Suprapubic skin (tissue), 4 donors: ENCODE measurements around the gene SCN1B. TPM values are rescaled to one million over a fixed set of nuclear protein-coding genes. Genes with fewer than 3 reads are reported as not detected.

Experiments used
- DNase-seq, 2 donors: peaks; one replicate each; pipeline ENCODE4 v3.0.0-alpha.2; 2019; ENCODE audit warnings: low spot score in 2 of 2
- H3K27ac ChIP-seq: fragments of 200-600 bp; sonication (generic); one replicate; pipeline ENCODE4 v1.5.1; 2019
- H3K27me3 ChIP-seq: fragments of 200-600 bp; sonication (generic); one replicate; pipeline ENCODE4 v1.5.1; 2019
- H3K36me3 ChIP-seq: fragments of 200-600 bp; sonication (generic); one replicate; pipeline ENCODE4 v1.5.1; 2019
- H3K4me1 ChIP-seq: fragments of 200-600 bp; sonication (generic); one replicate; pipeline ENCODE4 v1.5.1; 2019
- H3K4me3 ChIP-seq: fragments of 200-600 bp; sonication (generic); one replicate; pipeline ENCODE4 v1.5.1; 2019; ENCODE audit warnings: mild to moderate bottlenecking
- H3K9me3 ChIP-seq: fragments of 200-600 bp; sonication (generic); one replicate; pipeline ENCODE4 v1.5.1; 2019
- EP300 ChIP-seq: sonication (generic); formaldehyde crosslinking; IDR thresholded peaks from one replicate; pipeline ENCODE4 v1.6.1; 2017; ENCODE audit warnings: antibody characterized with exemption
- POLR2A ChIP-seq, 2 donors: fragments of 450-650 bp; IDR thresholded peaks; one replicate each; pipeline ENCODE4 v1.6.1; 2017; ENCODE audit warnings: antibody characterized with exemption in 2 of 2, mild to moderate bottlenecking in 2 of 2, moderate library complexity in 2 of 2
- POLR2AphosphoS5 ChIP-seq, 3 donors: sonication (generic); formaldehyde crosslinking; IDR thresholded peaks; one replicate each; pipeline ENCODE4 v1.6.1; 2017; ENCODE audit warnings: antibody characterized with exemption in 3 of 3
- WGBS: methylation state at CpG from one replicate; pipeline ENCODE4 v1.1.5; 2018; 5-methylcytosine and 5-hydroxymethylcytosine counted together
- total RNA-seq, 4 donors: library from RNA; depleted of rRNA; stranded (reverse); fragments of >200 nt; gene quantifications; one replicate each; pipeline ENCODE4 v1.1.0, GENCODE V29; 2016
- TF ChIP-seq, protein P1 (sequence below), 2 donors: fragments of 200-600 bp in 1 of 2; fragments of 450-650 bp in 1 of 2; sonication (generic) in 1 of 2; IDR thresholded peaks; one replicate each; pipeline ENCODE4 v1.5.1; 2016 to 2019; ENCODE audit warnings: antibody characterized with exemption in 2 of 2, mild to moderate bottlenecking in 1 of 2, moderate library complexity in 1 of 2

The SCN1B gene
- total RNA-seq, 4 donors from 2014 or later: 1.4 to 4.3 (median 2.9) TPM

DNA sequence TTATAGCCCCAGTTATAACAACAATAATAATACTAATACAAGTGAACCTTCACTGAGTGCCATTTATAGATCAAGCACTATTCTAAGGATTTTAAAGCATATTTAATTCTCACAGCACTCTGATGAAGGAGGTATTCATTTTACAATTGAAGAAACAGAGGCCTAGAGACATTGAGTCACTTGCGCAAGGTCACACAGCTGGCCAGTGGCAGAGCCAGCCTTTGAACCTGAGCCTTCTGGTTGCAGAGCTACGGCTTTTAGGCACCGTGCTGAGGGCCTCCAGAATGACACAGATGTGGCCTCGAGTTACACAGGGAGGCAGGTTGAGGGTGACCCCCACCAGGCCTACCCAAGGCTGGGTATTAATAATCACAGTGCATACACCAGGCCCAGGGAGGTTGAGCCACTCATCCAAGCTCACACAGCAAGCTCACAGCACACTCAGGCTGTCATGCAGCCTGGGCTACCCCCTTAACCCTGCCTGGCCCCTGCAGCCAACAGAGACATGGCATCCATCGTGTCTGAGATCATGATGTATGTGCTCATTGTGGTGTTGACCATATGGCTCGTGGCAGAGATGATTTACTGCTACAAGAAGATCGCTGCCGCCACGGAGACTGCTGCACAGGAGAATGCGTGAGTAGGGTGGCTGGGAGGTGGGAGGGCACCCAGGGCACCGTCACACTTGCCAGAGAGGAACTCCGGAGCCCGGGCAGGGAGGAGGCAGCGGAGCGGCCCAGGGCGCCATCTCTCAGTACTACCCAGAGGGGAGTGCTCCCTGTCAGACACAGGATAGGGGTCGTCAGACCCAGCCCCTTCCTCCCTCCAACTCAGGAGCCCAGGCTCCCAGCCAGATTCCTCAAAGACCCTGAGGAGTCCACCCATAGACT, 8.6 kb downstream of the SCN1B start:
- peak overlapping the region; percentile 10 for H3K27ac ChIP-seq
- no peak for DNase-seq
- H3K4me1 ChIP-seq: peaks cover 30% of the 10 kb centered on the region
- H3K4me3 ChIP-seq: no peak overlapping the region
- WGBS: 60% methylated on average over 13 of the region's 17 CpGs
- peaks cover under 1% of the 10 kb centered on the region for H3K36me3 ChIP-seq
- no peaks in the 10 kb centered on the region for H3K9me3 ChIP-seq
- no peak for TF ChIP-seq POLR2A (IDR thresholded peaks at IDR 0.05)
- no peak for TF ChIP-seq POLR2AphosphoS5 (IDR thresholded peaks at IDR 0.05)
- TF ChIP-seq, protein P1, sequence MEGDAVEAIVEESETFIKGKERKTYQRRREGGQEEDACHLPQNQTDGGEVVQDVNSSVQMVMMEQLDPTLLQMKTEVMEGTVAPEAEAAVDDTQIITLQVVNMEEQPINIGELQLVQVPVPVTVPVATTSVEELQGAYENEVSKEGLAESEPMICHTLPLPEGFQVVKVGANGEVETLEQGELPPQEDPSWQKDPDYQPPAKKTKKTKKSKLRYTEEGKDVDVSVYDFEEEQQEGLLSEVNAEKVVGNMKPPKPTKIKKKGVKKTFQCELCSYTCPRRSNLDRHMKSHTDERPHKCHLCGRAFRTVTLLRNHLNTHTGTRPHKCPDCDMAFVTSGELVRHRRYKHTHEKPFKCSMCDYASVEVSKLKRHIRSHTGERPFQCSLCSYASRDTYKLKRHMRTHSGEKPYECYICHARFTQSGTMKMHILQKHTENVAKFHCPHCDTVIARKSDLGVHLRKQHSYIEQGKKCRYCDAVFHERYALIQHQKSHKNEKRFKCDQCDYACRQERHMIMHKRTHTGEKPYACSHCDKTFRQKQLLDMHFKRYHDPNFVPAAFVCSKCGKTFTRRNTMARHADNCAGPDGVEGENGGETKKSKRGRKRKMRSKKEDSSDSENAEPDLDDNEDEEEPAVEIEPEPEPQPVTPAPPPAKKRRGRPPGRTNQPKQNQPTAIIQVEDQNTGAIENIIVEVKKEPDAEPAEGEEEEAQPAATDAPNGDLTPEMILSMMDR (IDR thresholded peaks at IDR 0.05): no peak
- no peak for TF ChIP-seq EP300
- peaks cover 5% of the 10 kb centered on the region for H3K27me3 ChIP-seq

DNA sequence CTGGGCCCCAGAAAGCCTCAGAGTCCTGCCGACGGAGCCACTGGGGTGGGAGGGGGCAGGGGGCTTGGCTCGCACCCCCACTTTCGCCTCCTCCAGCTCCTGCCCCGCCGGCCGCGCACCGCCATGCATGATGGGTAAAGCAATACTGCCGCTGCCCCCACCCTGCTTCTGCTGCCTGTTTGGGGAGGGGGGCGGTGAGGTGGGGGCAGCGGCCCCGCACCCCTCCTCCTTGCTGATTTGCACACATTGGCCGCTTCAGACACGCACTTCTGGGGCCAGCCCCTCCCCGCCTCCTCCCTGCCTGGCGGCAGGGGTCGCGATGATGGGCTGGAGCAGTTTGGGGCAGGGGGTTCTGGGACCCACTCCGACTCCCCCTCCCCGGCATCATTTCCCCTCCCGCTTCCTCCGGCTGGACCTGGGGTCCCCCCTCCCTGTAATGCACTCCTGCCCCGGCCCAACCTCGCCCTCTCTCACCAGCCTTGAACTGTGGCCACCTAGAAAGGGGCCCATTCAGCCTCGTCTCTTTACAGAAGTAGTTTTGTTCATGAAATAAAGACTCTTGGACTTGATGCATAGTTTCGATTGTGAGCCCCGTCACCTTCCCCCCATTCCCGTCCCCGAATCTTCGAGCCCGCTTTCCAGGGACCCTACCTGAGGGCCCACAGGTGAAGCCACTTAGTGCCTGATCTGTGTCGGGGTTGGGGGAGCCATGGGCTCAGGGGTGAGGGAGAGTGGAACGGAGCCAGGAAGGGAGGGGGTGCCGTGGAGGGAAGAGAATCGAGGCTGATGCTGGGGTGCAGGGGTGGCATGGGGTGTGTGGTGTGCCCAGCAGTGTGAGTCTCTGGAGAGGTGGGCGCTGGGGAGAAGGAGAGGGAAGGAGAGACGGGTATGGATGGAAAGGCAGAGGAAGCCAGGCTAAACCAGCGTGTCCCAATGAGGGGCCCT, 9.9 kb downstream of the SCN1B start:
- no peak for DNase-seq
- TF ChIP-seq POLR2AphosphoS5 (IDR thresholded peaks at IDR 0.05) (no peak), EP300 (no peak), POLR2A (IDR thresholded peaks at IDR 0.05) (no peak)
- whole genome bisulfite sequencing: 39% methylated on average over 25 of the region's 39 CpGs
- Histone ChIP-seq H3K4me1 (peaks cover 35% of the 10 kb centered on the region), H3K9me3 (no peaks in the 10 kb centered on the region), H3K36me3 (no peaks in the 10 kb centered on the region), H3K27ac (peak overlapping the region; percentile 33), H3K4me3 (peak overlapping the region; percentile 28), H3K27me3 (peaks cover 5% of the 10 kb centered on the region)

DNA sequence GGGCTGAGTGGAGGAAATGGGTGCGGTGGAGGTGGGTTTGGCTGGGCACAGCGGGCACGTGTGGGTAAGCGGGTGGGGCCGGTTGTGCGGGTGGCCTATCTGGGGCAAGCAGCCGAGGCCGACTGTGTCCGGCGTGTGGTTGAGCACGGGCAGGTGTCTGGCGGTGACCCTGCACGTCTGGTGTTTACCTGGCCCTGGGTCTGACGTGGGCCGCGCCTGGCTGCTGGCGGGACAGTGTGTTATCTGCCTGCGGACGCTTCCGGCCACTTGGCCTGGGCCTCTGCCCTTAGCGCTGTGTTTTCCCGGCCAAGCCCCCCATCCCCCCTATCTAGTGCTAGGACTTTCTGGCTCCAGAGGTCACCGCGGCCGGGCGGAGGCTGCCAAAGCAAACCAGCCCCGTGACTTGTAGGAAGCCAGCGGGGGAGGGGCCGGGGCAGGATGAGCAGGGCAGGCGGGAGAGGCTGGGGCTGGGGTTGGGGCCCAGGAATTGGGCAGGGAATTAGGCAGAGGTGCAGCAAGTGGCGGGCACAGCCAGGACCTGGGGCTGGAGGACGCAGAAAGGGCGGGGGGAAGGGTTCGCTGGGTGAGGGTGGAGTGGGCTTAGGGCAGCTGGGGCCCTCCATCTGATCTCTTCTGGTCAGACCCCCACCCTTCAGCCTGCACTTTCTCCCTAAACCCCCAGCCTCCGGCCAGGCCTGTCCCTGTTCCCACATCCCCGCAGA, 10.7 kb downstream of the SCN1B start:
- H3K4me3 ChIP-seq: peak overlapping the region; percentile 28
- peak; percentile 88 to 92 for DNase-seq
- TF ChIP-seq, protein P1 (IDR thresholded peaks at IDR 0.05): no peak
- TF ChIP-seq POLR2A (IDR thresholded peaks at IDR 0.05) (peak in 1 of 2 donors; percentile 10), POLR2AphosphoS5 (IDR thresholded peaks at IDR 0.05) (no peak), EP300 (no peak)
- H3K27ac ChIP-seq: peak overlapping the region; percentile 33
- H3K27me3 ChIP-seq: peaks cover 5% of the 10 kb centered on the region
- H3K9me3 ChIP-seq: no peaks in the 10 kb centered on the region
- WGBS: 23% methylated on average over 16 of the region's 36 CpGs
- H3K4me1 ChIP-seq: peaks cover 38% of the 10 kb centered on the region
- no peaks in the 10 kb centered on the region for H3K36me3 ChIP-seq

DNA sequence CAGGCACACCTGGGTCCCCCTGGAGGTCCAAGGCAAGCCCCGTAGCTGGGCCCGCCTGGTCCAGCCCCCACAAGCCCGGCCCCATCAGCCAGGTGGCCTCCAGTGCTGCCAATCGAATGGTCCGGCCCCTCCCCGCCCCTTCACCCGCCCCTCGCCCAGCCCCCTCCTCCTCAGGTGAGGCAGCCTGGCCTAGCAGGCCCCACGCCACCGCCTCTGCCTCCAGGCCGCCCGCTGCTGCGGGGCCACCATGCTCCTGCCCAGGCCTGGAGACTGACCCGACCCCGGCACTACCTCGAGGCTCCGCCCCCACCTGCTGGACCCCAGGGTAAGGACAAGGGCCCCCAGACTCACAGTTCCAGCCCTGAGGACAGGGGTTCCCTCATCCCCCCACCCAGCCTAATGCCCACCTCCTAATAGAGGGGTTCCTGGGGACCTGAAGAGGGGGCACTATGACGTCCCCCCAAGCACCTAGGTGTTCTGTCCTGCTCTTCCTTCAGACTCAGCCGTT, 11.3 kb downstream of the SCN1B start, which contains the start of gene HPN:
HPN (plus strand) TSS at position 174 of the 508 bp plus-strand sequence. CDS start 786 bp downstream, outside the sequence.
- no peaks in the 10 kb centered on the region for H3K9me3 ChIP-seq
- TF ChIP-seq EP300 (no peak), POLR2A (IDR thresholded peaks at IDR 0.05) (no peak), POLR2AphosphoS5 (IDR thresholded peaks at IDR 0.05) (no peak)
- TF ChIP-seq, protein P1 (IDR thresholded peaks at IDR 0.05): no peak
- peak within 1 kb of the TSS; percentile 28 for H3K4me3 ChIP-seq
- peaks cover 38% of the 10 kb centered on the region for H3K4me1 ChIP-seq
- DNase-seq: no peak
- WGBS: 63% methylated on average over 2 of the region's 19 CpGs
- H3K27me3 ChIP-seq: peaks cover 5% of the 10 kb centered on the region
- peak within 1 kb of the TSS; percentile 33 for H3K27ac ChIP-seq
- no peaks in the 10 kb centered on the region for H3K36me3 ChIP-seq
